GM12801 (cell line): Measurements from ENCODE around the gene ADAR.

Source experiments
- CTCF ChIP-seq: IDR thresholded peaks from one replicate; pipeline ENCODE4 v1.5.1; 2011; ENCODE audit warnings: control low read depth; ENCODE audit not compliant: insufficient read length; ENCODE audit errors: extremely low read depth

ADAR gene

GRCh38 chr1:154603317-154603716 is 4.7 kb downstream of the ADAR start:
- no peak for TF ChIP-seq CTCF

- no peak for TF ChIP-seq CTCF
These were observed 8.3 kb downstream of the ADAR start for GRCh38 chr1:154599658-154600057.

DNA sequence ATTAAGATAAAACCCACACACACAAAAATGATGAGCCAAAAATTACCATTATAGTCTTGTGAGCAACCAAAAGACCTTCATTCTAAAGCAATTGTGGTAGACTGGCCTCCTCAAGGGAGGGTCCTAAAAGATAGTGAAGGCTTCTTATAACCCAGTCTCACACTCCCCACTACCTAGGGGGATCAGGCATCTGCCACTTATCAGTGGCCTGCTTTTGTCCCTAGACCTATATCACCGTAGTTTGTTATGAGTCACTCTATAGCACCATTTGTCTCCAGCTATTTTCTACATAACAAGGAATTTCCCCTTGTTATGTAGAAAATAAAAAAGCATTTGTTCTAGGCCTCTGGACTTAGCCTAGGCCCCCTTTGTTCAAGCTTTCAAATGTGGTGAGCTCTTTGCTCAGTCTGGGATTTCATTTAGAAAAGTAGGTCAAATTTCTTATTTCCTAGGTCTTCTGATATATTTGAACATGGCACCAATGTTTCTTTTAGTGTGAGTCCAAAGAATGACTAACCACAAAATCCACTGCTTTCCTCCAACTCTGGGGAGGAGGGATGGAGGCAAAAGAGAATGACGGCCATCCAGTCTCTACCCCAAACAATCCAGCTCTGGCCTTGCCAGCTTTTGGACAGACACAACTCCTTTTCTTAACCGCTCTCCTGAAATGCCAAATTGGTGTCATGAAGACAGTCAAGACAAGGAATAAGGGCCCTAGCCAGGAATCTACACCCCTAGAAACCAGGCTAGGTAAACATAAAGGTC is 8.9 kb downstream of the ADAR start:
- TF ChIP-seq CTCF: no peak

DNA sequence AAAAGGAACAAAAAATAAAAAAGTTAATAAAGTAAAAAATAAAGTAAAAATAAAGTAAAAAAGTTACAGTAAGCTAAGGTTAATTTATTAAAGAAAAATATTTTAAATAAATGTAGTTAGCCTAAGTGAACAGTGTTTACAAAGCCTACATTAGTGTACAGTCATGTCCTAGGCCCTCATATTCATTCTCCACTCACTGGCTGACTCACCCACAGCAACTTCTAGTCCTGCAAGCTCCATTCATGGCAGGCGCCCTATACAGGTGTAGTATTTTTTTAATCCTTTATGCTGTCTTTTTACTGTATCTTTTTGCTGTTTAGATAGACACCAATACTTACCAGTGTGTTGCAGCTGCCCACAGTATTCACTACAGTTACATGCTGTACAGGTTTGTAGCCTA is 12.4 kb downstream of the ADAR start:
- TF ChIP-seq CTCF: no peak

DNA sequence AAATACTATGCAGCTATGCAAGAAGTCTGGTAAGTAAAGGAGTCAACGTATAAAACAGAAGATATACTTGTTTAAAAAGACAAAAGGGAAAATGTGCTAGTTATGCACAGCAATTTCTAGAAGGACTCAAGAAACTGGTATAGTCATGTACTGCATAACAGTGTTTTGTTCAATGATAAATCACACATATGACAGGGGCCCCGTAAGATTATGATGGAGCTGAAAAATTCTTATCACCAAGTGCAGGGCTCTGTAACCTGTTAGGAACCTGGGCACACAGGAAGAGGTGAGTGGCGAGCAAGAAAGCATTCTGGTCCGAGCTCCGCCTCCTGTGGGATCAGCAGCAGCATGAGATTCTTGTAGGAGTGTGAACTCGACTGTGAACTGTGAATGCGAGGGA is 13.2 kb downstream of the ADAR start:
- no peak for TF ChIP-seq CTCF

- no peak for TF ChIP-seq CTCF
These were observed 14.6 kb downstream of the ADAR start for GRCh38 chr1:154593390-154593789.

DNA sequence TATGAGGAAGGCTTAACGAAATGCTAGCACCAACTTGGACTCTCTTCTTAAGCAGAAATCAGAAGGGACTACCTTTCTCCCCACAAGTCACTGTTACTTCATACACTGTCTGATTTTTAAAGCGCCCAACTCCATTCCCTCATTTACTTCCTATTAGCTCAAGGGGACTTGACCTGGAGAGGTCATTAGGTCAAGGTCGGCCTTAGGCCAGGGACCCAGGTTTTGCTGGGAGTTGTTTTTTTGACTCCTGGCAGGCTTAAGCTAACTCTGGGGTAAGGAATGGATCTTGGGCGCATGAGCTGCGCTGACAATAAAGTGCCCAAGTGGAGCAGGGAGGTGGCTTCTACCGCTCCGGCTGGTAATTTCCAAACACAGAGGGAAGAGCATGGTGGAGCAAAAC is 16.8 kb downstream of the ADAR start:
- TF ChIP-seq CTCF: no peak
